A549 (cell line): ENCODE data around the gene DDX39B. TPM values are rescaled to one million over a fixed set of nuclear protein-coding genes. Genes with fewer than 3 reads are reported as not detected.

Experiments used
- ATAC-seq, 2 experiments: fragments of 200-7000 bp in 1 of 2; fragments of >200 bp in 1 of 2; cut with Nextera tagmentation in 1 of 2; cut with Tn5 transposase in 1 of 2; 3 replicates each; pipeline versions ENCODE4 v1.8.0 to v1.9.1; 2018 to 2020; ENCODE audit warnings: mild to moderate bottlenecking in 1 of 2, moderate library complexity in 1 of 2
- CTCF ChIA-PET: fragments of 300-600 bp; sonication (Branson Sonifier 250); formaldehyde crosslinking; extraction: SDS; loops from one replicate; lab custom pipeline; 2021; ENCODE audit warnings: antibody characterized with exemption, inconsistent platforms; lab: Yijun Ruan, JAX
- POLR2A ChIA-PET: fragments of 350-600 bp; formaldehyde crosslinking; extraction: SDS; loops from one replicate; lab custom pipeline; 2021; ENCODE audit warnings: antibody characterized with exemption, inconsistent platforms; lab: Yijun Ruan, JAX
- DNase-seq, 2 experiments: peaks; one replicate each; pipeline versions ENCODE4 v3.0.0 to v3.0.0-alpha.2; 2011 to 2016; ENCODE audit warnings: low read depth in 1 of 2, low spot score in 1 of 2
- FAIRE-seq: peaks from 2 replicates; lab custom pipeline; 2011; peaks lifted over from hg19 to GRCh38; lab: Jason Lieb, UNC
- H3K27ac ChIP-seq, 2 experiments: fragments of >200 bp; sonication (Bioruptor Twin); formaldehyde crosslinking; 3 replicates each; pipeline ENCODE4 v1.5.1; 2016 to 2017
- H3K4me1 ChIP-seq: fragments of >200 bp; sonication (Bioruptor Twin); formaldehyde crosslinking; 3 replicates; pipeline ENCODE4 v1.6.1; 2016
- H3K4me2 ChIP-seq: fragments of >200 bp; sonication (Bioruptor Twin); formaldehyde crosslinking; 3 replicates; pipeline ENCODE4 v1.6.1; 2016
- H3K4me3 ChIP-seq: fragments of >200 bp; sonication (Bioruptor Twin); formaldehyde crosslinking; 3 replicates; pipeline ENCODE4 v1.5.1; 2016
- H3K9me3 ChIP-seq: fragments of >200 bp; sonication (Bioruptor Twin); formaldehyde crosslinking; 3 replicates; pipeline ENCODE4 v1.6.1; 2016
- BCL3 ChIP-seq: fragments of >200 bp; sonication (Bioruptor Twin); formaldehyde crosslinking; IDR thresholded peaks from 3 replicates; pipeline ENCODE4 v1.6.1; 2016
- CBX8 ChIP-seq: fragments of 200-600 bp; sonication (generic); IDR thresholded peaks from 2 replicates; pipeline ENCODE4 v1.6.1; 2016
- CEBPB ChIP-seq, 2 experiments: fragments of >200 bp in 1 of 2; sonication (Bioruptor Twin) in 1 of 2; formaldehyde crosslinking in 1 of 2; IDR thresholded peaks; 2 replicates each; pipeline ENCODE4 v1.6.1; 2012 to 2016
- CHD4 ChIP-seq: fragments of 200-600 bp; sonication (generic); IDR thresholded peaks from 2 replicates; pipeline ENCODE4 v1.6.1; 2016; ENCODE audit warnings: antibody characterized with exemption, mild to moderate bottlenecking, borderline replicate concordance
- FOSB ChIP-seq: fragments of 250-450 bp; sonication (Bioruptor Pico); IDR thresholded peaks from 2 replicates; pipeline ENCODE4 v1.5.0; 2020; ENCODE audit warnings: mild to moderate bottlenecking, moderate library complexity
- FOXS1 ChIP-seq: fragments of 250-450 bp; sonication (Bioruptor Pico); IDR thresholded peaks from 2 replicates; pipeline ENCODE4 v1.5.0; 2020; ENCODE audit warnings: mild to moderate bottlenecking, moderate library complexity
- GATA3 ChIP-seq: IDR thresholded peaks from 2 replicates; pipeline ENCODE4 v1.6.1; 2012; ENCODE audit warnings: borderline replicate concordance
- HEYL ChIP-seq: fragments of 250-450 bp; sonication (Bioruptor Pico); IDR thresholded peaks from 2 replicates; pipeline ENCODE4 v1.8.0; 2021; ENCODE audit warnings: mild to moderate bottlenecking, moderate library complexity
- MAFK ChIP-seq: fragments of 450-650 bp; IDR thresholded peaks from 2 replicates; pipeline ENCODE4 v1.6.1; 2014; ENCODE audit not compliant: partially characterized antibody
- MYC ChIP-seq: IDR thresholded peaks from 2 replicates; pipeline ENCODE4 v1.6.1; 2012; ENCODE audit warnings: mild to moderate bottlenecking, inconsistent platforms, low read length, improper control_type of control experiment, borderline replicate concordance
- RAD21 ChIP-seq, 2 experiments: fragments of >200 bp in 1 of 2; sonication (Bioruptor Twin) in 1 of 2; formaldehyde crosslinking in 1 of 2; IDR thresholded peaks in 1 of 2; conservative IDR thresholded peaks in 1 of 2; 2 replicates in 1 of 2; 3 replicates in 1 of 2; pipeline ENCODE4 v1.6.1; 2012 to 2018; ENCODE audit warnings: inconsistent platforms in 1 of 2
- REST ChIP-seq: fragments of 200-600 bp; sonication (generic); IDR thresholded peaks from 2 replicates; pipeline ENCODE4 v1.6.1; 2016; ENCODE audit warnings: antibody characterized with exemption, mild to moderate bottlenecking, moderate library complexity
- RNF2 ChIP-seq: fragments of 200-600 bp; sonication (generic); IDR thresholded peaks from 2 replicates; pipeline ENCODE4 v1.6.1; 2016; ENCODE audit warnings: low read depth, mild to moderate bottlenecking, antibody characterized with exemption, moderate library complexity, borderline replicate concordance
- SREBF2 ChIP-seq: fragments of 450-650 bp; IDR thresholded peaks from 2 replicates; pipeline ENCODE4 v1.6.1; 2014; ENCODE audit warnings: mild to moderate bottlenecking, moderate library complexity
- TFCP2L1 ChIP-seq: fragments of 250-450 bp; sonication (Bioruptor Pico); IDR thresholded peaks from 2 replicates; pipeline ENCODE4 v1.5.0; 2021; ENCODE audit warnings: mild to moderate bottlenecking
- TP53 ChIP-seq: fragments of 250-450 bp; sonication (Bioruptor Pico); IDR thresholded peaks from 2 replicates; pipeline ENCODE4 v1.5.0; 2021; ENCODE audit warnings: mild to moderate bottlenecking, moderate library complexity
- ZC3H11A ChIP-seq: fragments of 450-650 bp; IDR thresholded peaks from 2 replicates; pipeline ENCODE4 v1.6.1; 2014; ENCODE audit warnings: antibody characterized with exemption, mild to moderate bottlenecking
- ZNF302 ChIP-seq: fragments of 250-450 bp; sonication (Bioruptor Pico); IDR thresholded peaks from 2 replicates; pipeline ENCODE4 v1.9.0; 2021; ENCODE audit warnings: inconsistent platforms, mild to moderate bottlenecking, moderate library complexity
- WGBS: methylation state at CpG from one replicate; pipeline ENCODE4 v1.1.6; 2017; ENCODE audit errors: missing lambda C conversion rate; 5-methylcytosine and 5-hydroxymethylcytosine counted together
- polyA plus RNA-seq, 4 experiments: library from polyadenylated mRNA; depleted of rRNA in 3 of 4; stranded (reverse); fragments of >200 nt; fragmentation: RNase III in 1 of 4; extraction: RNeasy Plus Mini Kit Qiagen cat#74134 plus additional on column Dnase treatment in 1 of 4; gene quantifications; 2 replicates in 3 of 4; 3 replicates in 1 of 4; pipeline ENCODE4 v1.2.3, GENCODE V29; 2011 to 2017
- TF ChIP-seq, protein P1 (sequence below): fragments of 250-450 bp; sonication (Bioruptor Pico); IDR thresholded peaks from 2 replicates; pipeline ENCODE4 v1.5.0; 2021; ENCODE audit warnings: mild to moderate bottlenecking, moderate library complexity, borderline replicate concordance

DDX39B gene
- polyA plus RNA-seq, 2 of the 4 experiments (the other 2 are of a cell fraction): 267 to 441 TPM

GRCh38 chr6:31573239-31574105, 31.7 kb upstream of the DDX39B start:
- ChIA-PET POLR2A (no interaction called here), CTCF (interaction anchor here (1.0 to 18.3 kb wide), 5 partner anchors 9 to 27 kb away, joined by 3 to 338 read pairs (median 18); partner anchors contain the start of genes ATP6V1G2, NCR3 and NFKBIL1)
- DNase-seq (no peak), ATAC-seq (no peak), FAIRE-seq (no peak)
- TF ChIP-seq REST: no peak
- TF ChIP-seq TP53 (CRISPR knock-in tag): no peak
- no peak for TF ChIP-seq BCL3
- TF ChIP-seq FOXS1 (CRISPR knock-in tag): no peak
- TF ChIP-seq ZNF302 (CRISPR knock-in tag): no peak
- no peak for TF ChIP-seq CHD4
- TF ChIP-seq MYC: no peak
- no peak overlapping the region for H3K4me2 ChIP-seq
- 65% methylated on average over 9 of the region's 9 CpGs for WGBS
- no peak overlapping the region for H3K27ac ChIP-seq
- no peak overlapping the region for H3K4me3 ChIP-seq
- H3K4me1 ChIP-seq: no peaks in the 10 kb centered on the region
- H3K9me3 ChIP-seq: no peaks in the 10 kb centered on the region

- ChIA-PET POLR2A (no interaction called here), CTCF (interaction anchor here (1.0 to 18.3 kb wide), 3 partner anchors 8 to 22 kb away, joined by 3 to 338 read pairs (median 30); partner anchors contain the start of gene NCR3)
- Histone ChIP-seq H3K4me2 (no peak within 1 kb of the TSS), H3K27ac (no peak within 1 kb of the TSS), H3K9me3 (no peaks in the 10 kb centered on the region), H3K4me1 (no peaks in the 10 kb centered on the region), H3K4me3 (no peak within 1 kb of the TSS)
- DNase-seq (no peak), ATAC-seq (no peak), FAIRE-seq (no peak)
- TF ChIP-seq GATA3 (no peak), MAFK (no peak), CBX8 (no peak), SREBF2 (no peak), ZC3H11A (no peak), FOSB (no peak), CEBPB (IDR thresholded peaks at IDR 0.05) (no peak), HEYL (CRISPR knock-in tag) (no peak), RNF2 (no peak), RAD21 (conservative IDR thresholded peaks at IDR 0.05 in 1 of 2, IDR thresholded peaks at IDR 0.05 in 1 of 2) (no peak), TFCP2L1 (CRISPR knock-in tag) (no peak)
- TF ChIP-seq, protein P1, sequence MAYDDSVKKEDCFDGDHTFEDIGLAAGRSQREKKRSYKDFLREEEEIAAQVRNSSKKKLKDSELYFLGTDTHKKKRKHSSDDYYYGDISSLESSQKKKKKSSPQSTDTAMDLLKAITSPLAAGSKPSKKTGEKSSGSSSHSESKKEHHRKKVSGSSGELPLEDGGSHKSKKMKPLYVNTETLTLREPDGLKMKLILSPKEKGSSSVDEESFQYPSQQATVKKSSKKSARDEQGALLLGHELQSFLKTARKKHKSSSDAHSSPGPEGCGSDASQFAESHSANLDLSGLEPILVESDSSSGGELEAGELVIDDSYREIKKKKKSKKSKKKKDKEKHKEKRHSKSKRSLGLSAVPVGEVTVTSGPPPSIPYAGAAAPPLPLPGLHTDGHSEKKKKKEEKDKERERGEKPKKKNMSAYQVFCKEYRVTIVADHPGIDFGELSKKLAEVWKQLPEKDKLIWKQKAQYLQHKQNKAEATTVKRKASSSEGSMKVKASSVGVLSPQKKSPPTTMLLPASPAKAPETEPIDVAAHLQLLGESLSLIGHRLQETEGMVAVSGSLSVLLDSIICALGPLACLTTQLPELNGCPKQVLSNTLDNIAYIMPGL: no peak
- WGBS: 71% methylated on average over 18 of the region's 27 CpGs
Observed at GRCh38 chr6:31572041-31572911, 30.5 kb upstream of the DDX39B start, which contains the start of gene LTA. Gene LTA (plus strand): TSS chr6:31572289. CDS start chr6:31572743, 454 bp downstream.
